PC-3 (cell line): Measurements from ENCODE around the gene ZDHHC24. TPM values are rescaled to one million over a fixed set of nuclear protein-coding genes. Genes with fewer than 3 reads are reported as not detected.
"Not testable (repeated sequence)": the region's sequence is repeated elsewhere in the genome, so short reads cannot be mapped to it uniquely, and the experiment has no call there.

Experiments used
- ATAC-seq: fragments of 200-7000 bp; cut with Tn5 transposase; 2 replicates; pipeline ENCODE4 v1.9.1; 2020; ENCODE audit warnings: mild to moderate bottlenecking, moderate library complexity
- BruUV-seq: library from RNA; stranded (reverse); fragments of 400-500 nt; replicated peaks from 2 replicates; lab custom pipeline; 2021; lab: Mats Ljungman, UMichigan
- CTCF ChIA-PET: fragments of 300-600 bp; sonication (Branson Sonifier 250); formaldehyde crosslinking; loops from one replicate; lab custom pipeline; 2022; ENCODE audit warnings: antibody characterized with exemption; lab: Charles Lee
- POLR2A ChIA-PET: fragments of 300-600 bp; sonication (Branson Sonifier 250); formaldehyde crosslinking; loops from one replicate; lab custom pipeline; 2022; ENCODE audit warnings: antibody characterized with exemption; ENCODE audit not compliant: unreplicated experiment; lab: Charles Lee
- DNase-seq: peaks from one replicate; pipeline ENCODE4 v3.0.0-alpha.2; 2015
- H2AFZ ChIP-seq: fragments of 300-600 bp; sonication (generic); 2 replicates; pipeline ENCODE4 v1.6.0; 2016; ENCODE audit warnings: antibody characterized with exemption, low read length
- H3F3A ChIP-seq: fragments of 300-600 bp; sonication (generic); one replicate; pipeline ENCODE4 v1.6.0; 2017; ENCODE audit warnings: antibody characterized with exemption, low read length, control low read depth, mild to moderate bottlenecking; ENCODE audit not compliant: unreplicated experiment
- H3K27ac ChIP-seq: fragments of 300-600 bp; sonication (generic); 2 replicates; pipeline ENCODE4 v1.5.1; 2016; ENCODE audit warnings: mild to moderate bottlenecking, low read length
- H3K27me3 ChIP-seq: fragments of 300-600 bp; sonication (generic); 2 replicates; pipeline ENCODE4 v1.6.1; 2016; ENCODE audit warnings: low read length, mixed read lengths
- H3K36me3 ChIP-seq: fragments of 300-600 bp; sonication (generic); 2 replicates; pipeline ENCODE4 v1.6.1; 2016; ENCODE audit warnings: low read depth, mixed run types, low read length, mixed read lengths
- H3K4me1 ChIP-seq: fragments of 300-600 bp; sonication (generic); 2 replicates; pipeline ENCODE4 v1.5.1; 2016; ENCODE audit warnings: low read length; ENCODE audit not compliant: insufficient read depth
- H3K4me2 ChIP-seq: fragments of 300-600 bp; sonication (generic); 2 replicates; pipeline ENCODE4 v1.6.0; 2016; ENCODE audit warnings: low read length
- H3K4me3 ChIP-seq: fragments of 300-600 bp; sonication (generic); 2 replicates; pipeline ENCODE4 v1.5.1; 2016; ENCODE audit warnings: mild to moderate bottlenecking, low read length, mixed read lengths
- H3K79me2 ChIP-seq: fragments of 300-600 bp; sonication (generic); 2 replicates; pipeline ENCODE4 v1.6.1; 2017; ENCODE audit warnings: low read length, mixed read lengths
- H3K9ac ChIP-seq: fragments of 300-600 bp; sonication (generic); 2 replicates; pipeline ENCODE4 v1.6.0; 2016; ENCODE audit warnings: mild to moderate bottlenecking, low read length
- H3K9me2 ChIP-seq: fragments of 300-600 bp; sonication (generic); replicated peaks from 2 replicates; pipeline ENCODE4 v1.6.1; 2016; ENCODE audit warnings: mixed run types, low read length, mixed read lengths
- H3K9me3 ChIP-seq: fragments of 300-600 bp; sonication (generic); 2 replicates; pipeline ENCODE4 v1.6.1; 2016; ENCODE audit warnings: low read length, mixed read lengths
- H4K20me1 ChIP-seq: fragments of 300-600 bp; sonication (generic); 2 replicates; pipeline ENCODE4 v1.6.1; 2016; ENCODE audit warnings: low read length, mixed read lengths
- EZH2 ChIP-seq: fragments of 300-600 bp; sonication (generic); IDR thresholded peaks from one replicate; pipeline ENCODE4 v1.6.1; 2017; ENCODE audit warnings: antibody characterized with exemption, mild to moderate bottlenecking, low read length; ENCODE audit not compliant: unreplicated experiment
- EZH2phosphoT487 ChIP-seq: fragments of 300-600 bp; sonication (generic); IDR thresholded peaks from 2 replicates; pipeline ENCODE4 v1.6.1; 2018; ENCODE audit warnings: mild to moderate bottlenecking, antibody characterized with exemption, low read length, borderline replicate concordance
- intact Hi-C: fragments of 100-400 bp; cut with micrococcal nuclease; formaldehyde crosslinking; loops from 2 replicates; pipeline ENCODE4 v1.9.0; 2023
- total RNA-seq: library from RNA; depleted of rRNA; stranded (reverse); fragments of >200 nt; gene quantifications from 2 replicates; pipeline ENCODE4 v1.2.3, GENCODE V29; 2014
- TF ChIP-seq, protein P1 (sequence below): fragments of 300-600 bp; sonication (generic); conservative IDR thresholded peaks from 2 replicates; pipeline ENCODE4 v1.5.1; 2017; ENCODE audit warnings: antibody characterized with exemption, low read depth, mild to moderate bottlenecking, low read length

Gene ZDHHC24
- total RNA-seq, 1 experiment from 2014 or later: 15.1 TPM

- Histone ChIP-seq H3K4me3 (no peak overlapping the region), H4K20me1 (no peaks in the 10 kb centered on the region), H3F3A (no peaks in the 10 kb centered on the region), H3K4me2 (0 out of 2 replicates have a peak overlapping the region, but pooled peaks have one; percentile 13), H3K79me2 (0 out of 2 replicates have a peak, but pooled peaks cover 4% of the 10 kb centered on the region), H3K9me2 (no peaks in the 10 kb centered on the region), H3K9me3 (no peaks in the 10 kb centered on the region), H3K27ac (no peak overlapping the region), H2AFZ (no peak overlapping the region), H3K4me1 (peaks cover 21% of the 10 kb centered on the region), H3K27me3 (no peaks in the 10 kb centered on the region), H3K9ac (no peak overlapping the region), H3K36me3 (no peaks in the 10 kb centered on the region)
- ChIA-PET CTCF (no interaction called here), POLR2A (no interaction called here)
- intact Hi-C loops: no loop called here
- DNase-seq (peak; percentile 65), ATAC-seq (peak; percentile 14; the same call in 1 of the 2 replicates)
- no TSS peak for BruUV-seq
- TF ChIP-seq, protein P1, sequence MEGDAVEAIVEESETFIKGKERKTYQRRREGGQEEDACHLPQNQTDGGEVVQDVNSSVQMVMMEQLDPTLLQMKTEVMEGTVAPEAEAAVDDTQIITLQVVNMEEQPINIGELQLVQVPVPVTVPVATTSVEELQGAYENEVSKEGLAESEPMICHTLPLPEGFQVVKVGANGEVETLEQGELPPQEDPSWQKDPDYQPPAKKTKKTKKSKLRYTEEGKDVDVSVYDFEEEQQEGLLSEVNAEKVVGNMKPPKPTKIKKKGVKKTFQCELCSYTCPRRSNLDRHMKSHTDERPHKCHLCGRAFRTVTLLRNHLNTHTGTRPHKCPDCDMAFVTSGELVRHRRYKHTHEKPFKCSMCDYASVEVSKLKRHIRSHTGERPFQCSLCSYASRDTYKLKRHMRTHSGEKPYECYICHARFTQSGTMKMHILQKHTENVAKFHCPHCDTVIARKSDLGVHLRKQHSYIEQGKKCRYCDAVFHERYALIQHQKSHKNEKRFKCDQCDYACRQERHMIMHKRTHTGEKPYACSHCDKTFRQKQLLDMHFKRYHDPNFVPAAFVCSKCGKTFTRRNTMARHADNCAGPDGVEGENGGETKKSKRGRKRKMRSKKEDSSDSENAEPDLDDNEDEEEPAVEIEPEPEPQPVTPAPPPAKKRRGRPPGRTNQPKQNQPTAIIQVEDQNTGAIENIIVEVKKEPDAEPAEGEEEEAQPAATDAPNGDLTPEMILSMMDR: no peak
Measured at GRCh38 chr11:66542362-66542761, 3.5 kb downstream of the ZDHHC24 start.

DNA sequence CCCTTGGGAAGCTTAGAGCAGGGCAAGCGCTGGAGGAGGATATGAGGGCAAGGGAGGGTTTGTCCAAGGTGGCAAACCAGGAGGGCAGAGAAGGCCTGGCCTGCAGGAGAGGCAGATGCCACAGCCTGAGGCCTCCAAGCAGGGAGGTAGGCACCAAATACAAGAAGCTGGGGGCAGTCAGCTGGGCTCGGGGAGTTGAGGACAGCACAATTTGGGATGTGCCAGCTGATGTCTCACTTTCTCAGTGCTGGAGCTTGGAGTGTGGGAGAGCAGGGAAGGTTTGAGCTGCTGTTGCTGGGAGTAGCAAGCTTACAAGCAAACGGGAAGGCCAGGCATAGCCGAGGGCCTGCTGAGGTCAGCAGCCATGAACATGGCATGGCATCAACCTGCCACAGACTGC lies 4.0 kb downstream of the ZDHHC24 start:
- no peaks in the 10 kb centered on the region for H3K9me3 ChIP-seq
- 0 out of 2 replicates have a peak, but pooled peaks cover 4% of the 10 kb centered on the region for H3K79me2 ChIP-seq
- no peaks in the 10 kb centered on the region for H3F3A ChIP-seq
- TF ChIP-seq, protein P1: no peak
- TF ChIP-seq EZH2: no peak
- no peak for TF ChIP-seq EZH2phosphoT487
- H3K27ac ChIP-seq: no peak overlapping the region
- ATAC-seq (no peak), DNase-seq (no peak)
- CTCF ChIA-PET: no interaction called here
- no peaks in the 10 kb centered on the region for H3K9me2 ChIP-seq
- no peaks in the 10 kb centered on the region for H3K27me3 ChIP-seq
- no peaks in the 10 kb centered on the region for H4K20me1 ChIP-seq
- no peak overlapping the region for H3K4me3 ChIP-seq
- H3K36me3 ChIP-seq: no peaks in the 10 kb centered on the region
- H2AFZ ChIP-seq: no peak overlapping the region
- no TSS peak for BruUV-seq
- H3K9ac ChIP-seq: no peak overlapping the region
- peaks cover 21% of the 10 kb centered on the region for H3K4me1 ChIP-seq
- no peak overlapping the region for H3K4me2 ChIP-seq
- intact Hi-C loops: no loop called here
- POLR2A ChIA-PET: interaction anchor here (0.6 kb wide), 1 partner anchor 75 kb away, joined by 6 read pairs; no protein-coding TSS in a partner anchor

- H3K9me2 ChIP-seq, H3K4me3 ChIP-seq, ATAC-seq, H3K27me3 ChIP-seq, H3K9me3 ChIP-seq, DNase-seq, H4K20me1 ChIP-seq, intact Hi-C loops, H3K36me3 ChIP-seq, CTCF ChIA-PET, H2AFZ ChIP-seq, POLR2A ChIA-PET, H3F3A ChIP-seq, H3K9ac ChIP-seq, H3K27ac ChIP-seq, H3K4me2 ChIP-seq, BruUV-seq, H3K79me2 ChIP-seq: not testable (repeated sequence)
- H3K4me1 ChIP-seq: peaks cover 21% of the 10 kb centered on the region
Measured at GRCh38 chr11:66540598-66540997, 5.2 kb downstream of the ZDHHC24 start.
